GM18909 (cell line): ENCODE data around the gene ATG14.
"Not testable (repeated sequence)": the region's sequence is repeated elsewhere in the genome, so short reads cannot be mapped to it uniquely, and the experiment has no call there.

Source experiments
- ATAC-seq: cut with Tn5 transposase; IDR thresholded peaks from one replicate; pipeline ENCODE4 v1.9.1; 2021; ENCODE audit warnings: mild to moderate bottlenecking; ENCODE audit not compliant: unreplicated experiment, poor library complexity

ATG14 gene

GRCh38 chr14:55388160-55388559, 23.5 kb downstream of the ATG14 start:
- ATAC-seq, result no peak

DNA sequence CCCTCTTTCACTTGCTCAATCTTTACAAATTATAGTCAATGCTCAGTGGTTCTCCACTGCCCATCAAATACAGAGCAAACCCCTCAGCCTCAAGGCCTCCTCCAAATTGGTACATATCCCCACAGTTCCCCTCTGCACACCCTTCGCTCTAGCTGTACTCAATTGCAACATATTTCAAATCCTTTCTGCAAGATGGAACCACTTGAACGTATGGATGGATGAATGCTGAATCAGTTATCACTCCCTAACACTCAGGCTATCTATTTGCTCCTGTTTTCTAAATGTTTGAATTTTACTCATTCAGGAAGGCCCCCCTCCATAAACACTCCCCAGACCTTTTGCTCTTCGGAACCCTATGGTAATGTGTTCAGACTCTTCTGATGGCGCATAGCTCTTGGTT, 24.5 kb downstream of the ATG14 start:
- ATAC-seq, result no peak

- no peak for ATAC-seq
Measured at GRCh38 chr14:55386037-55386808, 25.4 kb downstream of the ATG14 start.

DNA sequence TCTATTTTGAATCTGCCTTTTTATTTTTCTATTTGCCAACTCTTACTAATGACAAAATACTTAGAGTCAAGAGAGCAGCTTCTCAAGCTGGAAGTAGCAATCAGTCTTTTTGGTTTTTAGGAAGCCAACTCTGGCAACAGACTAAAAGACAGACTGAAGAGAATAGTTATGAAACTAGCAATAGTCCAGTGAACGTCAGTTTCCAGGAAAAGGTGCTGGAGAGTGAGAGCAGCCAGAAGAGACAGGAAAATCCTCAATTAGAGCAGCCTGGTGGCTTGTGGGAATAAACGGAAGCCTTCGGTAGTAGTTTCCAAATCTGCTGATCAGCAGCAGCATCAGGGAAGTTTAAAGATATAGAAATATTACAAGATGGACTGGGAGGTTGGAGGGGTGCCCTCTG, 27.1 kb downstream of the ATG14 start:
- no peak for ATAC-seq

GRCh38 chr14:55383541-55384140, 28.0 kb downstream of the ATG14 start:
- no peak for ATAC-seq

GRCh38 chr14:55383056-55383466, 28.6 kb downstream of the ATG14 start:
- ATAC-seq, result not testable (repeated sequence)

GRCh38 chr14:55382483-55382882, 29.1 kb downstream of the ATG14 start:
- ATAC-seq, result no peak

GRCh38 chr14:55381561-55381960, 30.1 kb downstream of the ATG14 start:
- no peak for ATAC-seq

DNA sequence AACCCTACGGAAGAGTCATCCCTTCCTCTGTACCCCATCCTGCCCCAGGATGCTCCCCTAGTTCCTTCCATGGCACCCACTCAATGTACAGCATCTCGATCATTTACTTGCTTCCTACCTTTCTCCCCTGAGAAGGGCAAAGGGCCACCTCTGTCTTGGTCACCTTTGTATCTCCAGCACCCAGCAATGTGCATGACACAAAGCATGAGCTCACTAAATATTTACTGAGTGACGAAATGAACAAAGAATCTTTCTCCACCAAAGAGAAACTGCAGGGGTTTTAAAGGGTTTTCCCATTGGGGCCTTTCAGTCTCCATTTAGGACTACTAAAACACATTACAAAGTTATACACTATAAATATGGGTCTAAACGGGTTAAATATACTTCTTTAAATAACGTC, 30.6 kb downstream of the ATG14 start:
- no peak for ATAC-seq

DNA sequence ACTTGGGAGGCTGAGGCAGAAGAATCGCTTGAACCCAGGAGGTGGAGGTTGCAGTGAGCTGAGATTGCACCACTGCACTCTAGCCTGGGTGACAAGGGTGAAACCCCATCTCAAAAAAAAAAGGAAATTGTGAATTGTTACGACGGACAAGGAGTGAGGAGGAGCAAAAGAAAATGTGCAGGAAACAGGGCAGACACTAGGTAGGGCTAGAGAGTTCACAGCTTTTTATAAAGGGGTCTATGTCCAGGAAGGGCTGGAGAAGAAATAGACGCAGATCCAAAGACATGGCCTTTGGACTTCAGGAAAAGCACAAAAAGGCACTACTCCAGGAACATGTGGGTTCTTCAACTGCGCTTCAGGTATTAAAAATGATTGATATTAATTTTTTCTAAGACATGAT, 34.4 kb downstream of the ATG14 start:
- no peak for ATAC-seq

DNA sequence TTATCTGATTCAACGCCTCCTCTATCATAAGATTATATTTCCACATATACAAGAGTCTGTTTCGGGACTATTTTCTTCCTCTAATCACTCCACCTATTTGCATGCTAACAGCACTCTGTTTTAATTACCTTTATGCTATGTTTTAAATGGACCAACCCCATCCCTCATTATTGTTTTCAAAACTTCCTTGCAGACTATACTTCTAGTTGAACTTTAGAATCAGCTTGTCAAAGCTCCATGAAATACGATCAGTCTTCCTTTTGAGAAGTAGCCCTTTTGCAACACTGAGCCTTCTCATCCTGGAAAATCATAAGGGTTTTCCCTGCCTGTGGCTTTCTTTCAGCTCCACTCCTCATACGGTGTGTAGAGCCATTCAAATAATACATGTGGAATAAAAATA, 36.9 kb downstream of the ATG14 start:
- no peak for ATAC-seq

DNA sequence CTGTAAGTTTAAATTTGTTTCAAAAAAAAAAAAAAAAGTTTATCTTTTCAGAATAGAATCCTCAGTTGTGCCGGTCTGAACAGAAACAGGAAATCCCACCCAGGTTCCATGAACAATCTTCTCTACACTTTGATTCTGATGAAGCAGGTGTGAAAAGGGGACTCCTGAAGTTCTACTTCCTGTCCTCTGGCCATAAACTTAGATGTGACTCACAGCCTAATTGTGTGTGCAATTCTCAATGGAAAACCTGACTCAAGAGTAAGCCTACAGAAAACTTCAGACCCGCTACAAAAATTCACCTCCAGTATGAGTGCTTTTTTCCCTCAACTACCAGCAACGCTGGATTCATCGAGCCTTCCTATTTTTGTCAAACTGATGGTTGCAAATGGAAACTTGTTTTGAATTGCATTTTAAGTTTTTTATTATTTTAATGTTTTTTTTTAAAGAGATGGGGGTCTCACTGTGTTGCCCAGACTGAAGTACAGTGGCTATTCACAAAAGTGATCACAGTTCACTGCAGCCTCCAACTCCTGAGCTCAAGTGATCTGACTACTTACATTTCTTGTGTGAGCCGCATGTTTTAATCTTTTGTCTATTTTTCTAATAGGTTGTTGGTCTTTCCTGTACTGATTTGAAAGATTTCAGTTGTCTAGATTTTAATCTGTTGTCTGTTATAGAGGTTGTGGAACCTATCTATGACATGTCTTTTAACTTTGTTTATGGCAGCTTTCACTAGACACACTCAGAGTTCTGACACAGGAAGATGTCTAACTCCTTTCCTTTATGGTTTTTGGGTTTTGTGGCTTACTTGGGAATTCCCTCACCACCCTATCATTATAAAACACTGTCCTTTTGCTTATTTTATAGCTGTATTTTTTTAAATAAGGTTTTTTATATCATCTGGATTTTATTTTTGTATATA, 37.6 kb downstream of the ATG14 start:
- no peak for ATAC-seq

DNA sequence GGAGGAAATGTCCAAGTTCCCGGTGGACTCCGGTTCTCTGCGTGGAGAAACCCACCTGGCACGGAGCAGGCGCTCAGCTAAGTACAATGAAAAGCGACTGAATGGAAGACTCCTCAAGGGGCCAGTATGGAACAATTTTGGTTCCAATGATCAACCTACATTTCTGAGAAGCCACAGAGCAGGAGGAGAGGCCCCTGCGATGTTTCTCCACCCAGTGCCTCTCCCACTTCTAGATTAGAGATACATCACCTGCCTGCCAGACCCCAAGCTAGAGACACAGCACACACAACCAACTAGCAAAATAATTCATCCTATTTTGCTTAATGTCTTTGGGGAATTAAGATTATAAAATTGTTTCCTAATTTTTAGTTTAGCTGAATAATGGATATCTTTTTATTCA, 38.8 kb downstream of the ATG14 start:
- no peak for ATAC-seq

DNA sequence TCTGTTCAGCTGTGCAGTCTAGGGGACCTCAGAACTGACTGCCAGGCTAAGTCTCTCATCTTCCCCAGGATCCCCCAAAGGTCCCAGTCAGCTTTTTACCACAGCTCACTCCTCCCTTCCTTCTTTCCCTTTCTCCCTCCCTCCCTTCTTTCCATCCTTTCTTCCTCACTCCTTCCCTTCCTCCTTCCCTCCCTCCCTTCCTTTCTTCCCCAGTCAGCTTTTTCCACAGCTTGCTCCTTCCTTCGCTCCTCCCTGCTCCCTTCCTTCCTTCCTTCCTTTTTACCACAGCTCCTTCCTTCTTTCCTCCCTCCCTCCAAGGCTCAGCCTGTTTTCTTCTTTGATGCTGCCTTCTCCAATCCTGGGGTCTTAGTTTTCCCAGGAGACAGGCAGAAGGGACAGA, 39.2 kb downstream of the ATG14 start:
- no peak for ATAC-seq

GRCh38 chr14:55370883-55371455, 40.7 kb downstream of the ATG14 start:
- no peak for ATAC-seq

- no peak for ATAC-seq
Measured at GRCh38 chr14:55366271-55366670, 45.4 kb downstream of the ATG14 start.

DNA sequence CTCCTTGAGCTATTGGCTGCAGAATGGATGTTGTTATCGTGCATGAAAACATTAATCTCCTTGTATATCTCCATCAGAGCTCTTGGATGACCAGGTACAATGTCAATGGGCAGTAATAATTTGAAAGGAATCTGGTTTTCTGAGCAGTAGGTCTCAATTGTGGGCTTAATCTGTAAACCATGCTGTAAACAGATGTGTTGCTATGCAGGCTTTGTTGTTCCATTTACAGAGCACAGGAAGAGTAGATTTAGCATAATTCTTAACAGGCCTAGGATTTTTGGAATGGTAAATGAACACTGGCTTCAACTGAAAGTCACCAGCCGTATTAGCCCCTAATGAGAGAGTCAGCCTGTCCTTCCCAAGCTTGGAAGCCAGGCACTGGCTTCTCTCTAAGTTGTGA, 50.4 kb downstream of the ATG14 start:
- ATAC-seq, result no peak

DNA sequence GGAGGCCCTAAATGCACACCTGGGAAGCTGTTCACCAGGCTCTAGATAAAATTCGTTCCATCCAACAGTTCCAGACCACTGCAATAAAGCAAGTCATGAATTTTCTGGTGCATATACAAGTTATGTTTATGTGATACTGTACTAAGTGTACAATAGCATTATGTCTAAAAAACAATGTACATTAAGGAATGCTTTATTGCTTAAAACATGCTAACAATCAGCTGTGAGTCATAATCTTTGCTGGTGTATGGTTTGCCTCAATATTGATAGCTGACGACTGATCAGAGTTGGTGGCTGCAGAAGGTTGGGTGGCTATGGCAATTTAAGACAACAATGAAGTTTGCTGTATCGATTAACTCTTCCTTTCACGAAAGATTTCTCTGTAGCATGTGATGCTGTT, 52.3 kb downstream of the ATG14 start:
- no peak for ATAC-seq

- ATAC-seq, result no peak
Measured at GRCh38 chr14:55356913-55357312, 54.7 kb downstream of the ATG14 start.

GRCh38 chr14:55355922-55356321, 55.7 kb downstream of the ATG14 start:
- ATAC-seq, result no peak

GRCh38 chr14:55354500-55354899, 57.1 kb downstream of the ATG14 start:
- ATAC-seq, result no peak
